Measurements from ENCODE around the gene ADAM10. TPM values are rescaled to one million over a fixed set of nuclear protein-coding genes. Genes with fewer than 3 reads are reported as not detected.

Gene ADAM10
- total RNA-seq (2021) (160 and 239 TPM in 2 replicates), Bru-seq, nascent RNA (percentile 94 among the genes with signal in this experiment), BruChase-seq, experiment 1, labeled RNA remaining after a 2-hour chase (percentile 93 among the genes with signal in this experiment), BruChase-seq, experiment 2, labeled RNA remaining after a 6-hour chase (percentile 88 among the genes with signal in this experiment)
- long read RNA-seq, full-length matches to known transcripts: 160 of 195 reads
- long read RNA-seq, partial matches to known transcripts: 12 of 195 reads
- long read RNA-seq, other reads (novel, unspliced or antisense): 23 of 195 reads

DNA sequence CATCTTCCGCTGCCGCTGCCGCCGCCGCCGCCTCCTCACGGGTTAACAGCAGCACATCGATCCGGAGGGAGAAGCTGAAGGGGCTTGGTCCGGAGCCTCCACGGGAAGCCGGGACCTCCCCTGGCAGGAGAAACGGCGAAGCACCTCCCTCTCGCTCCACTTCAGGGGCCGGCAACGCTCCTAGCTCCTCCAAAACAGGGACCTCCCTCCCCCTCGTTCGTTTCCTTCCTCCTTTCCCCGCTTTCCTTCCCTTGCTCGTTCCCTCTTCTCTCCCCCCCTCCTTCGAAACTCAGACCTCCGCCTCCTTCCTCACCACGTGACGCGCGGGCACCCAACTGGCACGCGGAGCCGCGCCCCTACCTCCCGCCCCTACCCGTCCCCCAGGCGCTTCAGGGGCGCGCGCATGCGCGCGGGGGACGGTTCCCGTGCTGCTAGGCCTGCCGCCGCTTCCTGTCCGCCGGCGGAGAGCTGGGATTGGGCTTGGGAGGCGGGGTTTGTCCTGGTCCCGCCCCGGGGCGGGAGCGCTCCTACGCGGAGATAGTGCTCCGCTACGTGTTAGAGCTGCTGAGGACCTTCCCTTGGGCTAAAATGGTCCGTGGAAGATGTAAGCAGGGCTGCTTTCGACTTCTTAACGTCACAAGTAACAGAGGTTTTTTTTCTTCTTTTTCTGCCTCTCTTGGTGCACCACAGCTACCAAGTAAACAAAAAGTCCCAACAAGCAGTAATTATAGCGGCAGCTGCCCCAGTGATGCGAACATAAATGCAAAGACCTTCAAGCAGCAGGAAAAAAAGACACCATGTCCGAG, at the start of gene ADAM10:
ADAM10 (minus strand) TSS at position 176 of the 806 bp plus-strand sequence; CDS start at position 3, 173 bp downstream.
- Histone ChIP-seq H3K36me3 (ENCODE audit: low read depth) (no peaks in the 10 kb centered on the region), H3K79me2 (ENCODE audit: low read depth) (peaks cover 44% of the 10 kb centered on the region), H2AFZ (peak within 1 kb of the TSS; percentile 91), H3K27ac (peak within 1 kb of the TSS; percentile 79), H3K4me2 (peak within 1 kb of the TSS; percentile 94), H3K9me3 (ENCODE audit: insufficient read depth, low read depth) (no peaks in the 10 kb centered on the region), H3K27me3 (ENCODE audit: insufficient read depth, low read depth) (no peaks in the 10 kb centered on the region), H3F3A (ENCODE audit: insufficient read depth, low read depth) (peaks cover 6% of the 10 kb centered on the region), H3K4me1 (replicated peaks; ENCODE audit: insufficient read depth) (peaks cover 20% of the 10 kb centered on the region), H3K9me2 (ENCODE audit: insufficient read depth) (no peaks in the 10 kb centered on the region), H3K4me3 (peak within 1 kb of the TSS; percentile 97), H4K20me1 (ENCODE audit: insufficient read depth) (peaks cover 7% of the 10 kb centered on the region)
- BruUV-seq (replicated peaks): no TSS peak
- no peak for TF ChIP-seq EZH2 (IDR thresholded peaks at IDR 0.05; ENCODE audit: low read depth)
- CTCF ChIA-PET: interaction anchor here (0.6 to 0.7 kb wide), 3 partner anchors 11 to 202 kb away, joined by 3 to 11 read pairs (median 8); no protein-coding TSS in a partner anchor
- intact Hi-C loops (cut with micrococcal nuclease; ENCODE audit: unreplicated experiment): loop anchor here (1.0 to 5.0 kb wide), 5 partner anchors 21 to 522 kb away; no protein-coding TSS in a partner anchor
- POLR2A ChIA-PET (ENCODE audit: unreplicated experiment): interaction anchor here (0.6 to 3.8 kb wide), 9 partner anchors 21 to 527 kb away, joined by 3 to 33 read pairs (median 9); partner anchors contain the start of gene MINDY2
- peak; percentile 89 to 98 for DNase-seq

DNA sequence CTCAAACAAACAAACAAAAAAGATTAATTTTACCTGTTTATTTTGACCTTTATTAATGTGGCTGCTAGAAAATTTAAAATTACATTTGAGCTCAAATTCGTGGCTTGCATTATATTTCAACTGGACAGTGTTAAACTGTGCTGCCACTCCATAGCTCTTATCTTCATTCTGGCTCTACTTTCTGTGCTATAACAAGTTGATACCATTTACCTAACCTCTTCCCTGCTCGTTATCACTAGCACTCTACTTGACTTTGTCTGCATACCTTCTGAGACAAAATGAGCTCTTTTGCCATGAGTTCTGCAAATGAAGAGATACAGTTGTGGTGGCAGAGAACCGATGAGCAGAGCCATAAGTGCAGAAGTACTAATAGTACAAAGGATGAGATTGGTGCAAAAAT, 48.0 kb upstream of the ADAM10 start:
- Histone ChIP-seq H3K27me3 (ENCODE audit: insufficient read depth, low read depth) (no peaks in the 10 kb centered on the region), H3K79me2 (ENCODE audit: low read depth) (0 out of 2 replicates have a peak, but pooled peaks cover 3% of the 10 kb centered on the region), H3K9me3 (ENCODE audit: insufficient read depth, low read depth) (no peaks in the 10 kb centered on the region), H3K9me2 (ENCODE audit: insufficient read depth) (no peaks in the 10 kb centered on the region), H3K4me1 (replicated peaks; ENCODE audit: insufficient read depth) (no peaks in the 10 kb centered on the region), H3K4me3 (no peak overlapping the region), H3K4me2 (no peak overlapping the region), H3K36me3 (ENCODE audit: low read depth) (no peaks in the 10 kb centered on the region; the same call in 1 of the 2 replicates), H4K20me1 (ENCODE audit: insufficient read depth) (no peaks in the 10 kb centered on the region), H3F3A (ENCODE audit: insufficient read depth, low read depth) (no peaks in the 10 kb centered on the region), H2AFZ (no peak overlapping the region), H3K27ac (no peak overlapping the region)
- no TSS peak for BruUV-seq (replicated peaks)
- intact Hi-C loops (cut with micrococcal nuclease; ENCODE audit: unreplicated experiment): no loop called here
- no peak for DNase-seq
- CTCF ChIA-PET: no interaction called here
- TF ChIP-seq CTCF (conservative IDR thresholded peaks at IDR 0.05) (no peak), EZH2 (IDR thresholded peaks at IDR 0.05; ENCODE audit: low read depth) (no peak)
- POLR2A ChIA-PET (ENCODE audit: unreplicated experiment): interaction anchor here (0.6 to 0.7 kb wide), 3 partner anchors 135 to 352 kb away, joined by 3 to 6 read pairs (median 3); no protein-coding TSS in a partner anchor

- H3K27me3 ChIP-seq (ENCODE audit: insufficient read depth, low read depth): no peaks in the 10 kb centered on the region
- H4K20me1 ChIP-seq (ENCODE audit: insufficient read depth): no peaks in the 10 kb centered on the region
- H3K4me2 ChIP-seq: no peak overlapping the region
- no peak overlapping the region for H3K27ac ChIP-seq
- H3K79me2 ChIP-seq (ENCODE audit: low read depth): 0 out of 2 replicates have a peak, but pooled peaks cover 3% of the 10 kb centered on the region
- no TSS peak for BruUV-seq (replicated peaks)
- H3K9me3 ChIP-seq (ENCODE audit: insufficient read depth, low read depth): no peaks in the 10 kb centered on the region
- TF ChIP-seq CTCF (conservative IDR thresholded peaks at IDR 0.05) (no peak), EZH2 (IDR thresholded peaks at IDR 0.05; ENCODE audit: low read depth) (no peak)
- H3F3A ChIP-seq (ENCODE audit: insufficient read depth, low read depth): no peaks in the 10 kb centered on the region
- ChIA-PET CTCF (no interaction called here), POLR2A (ENCODE audit: unreplicated experiment) (no interaction called here)
- no peaks in the 10 kb centered on the region for H3K4me1 ChIP-seq (replicated peaks; ENCODE audit: insufficient read depth)
- no peaks in the 10 kb centered on the region; the same call in 1 of the 2 replicates for H3K36me3 ChIP-seq (ENCODE audit: low read depth)
- H3K9me2 ChIP-seq (ENCODE audit: insufficient read depth): no peaks in the 10 kb centered on the region
- intact Hi-C loops (cut with micrococcal nuclease; ENCODE audit: unreplicated experiment): no loop called here
- no peak overlapping the region for H2AFZ ChIP-seq
- H3K4me3 ChIP-seq: no peak overlapping the region
- DNase-seq: no peak
Measured at GRCh38 chr15:58795825-58796224, 46.3 kb upstream of the ADAM10 start.

All from PC-9 (cell line).